ENCODE results near the gene FNDC11. TPM values are rescaled to one million over a fixed set of nuclear protein-coding genes. Genes with fewer than 3 reads are reported as not detected.

Gene FNDC11
- total and polyA plus RNA-seq, 2 donors (not counting 3 experiments of a cell fraction or from before 2014, with no cell fraction given) = 0.71 to 1.9 TPM

- Histone ChIP-seq H3K9me3 (replicated peaks; ENCODE audit: control insufficient read depth, insufficient read depth, low read length) (no peaks in the 10 kb centered on the region), H3K79me2 (ENCODE audit: control insufficient read depth, insufficient read depth, low read length) (peaks cover 5% of the 10 kb centered on the region), H3K27me3 (ENCODE audit: control insufficient read depth in 2 of 2, insufficient read depth in 2 of 2, low read length in 2 of 2) (no peaks in the 10 kb centered on the region), H2AFZ (ENCODE audit: low read depth, low read length) (no peak overlapping the region), H3K9me1 (replicated peaks; ENCODE audit: control insufficient read depth, extremely low read depth, insufficient read depth, low read length) (no peaks in the 10 kb centered on the region), H3K9ac (replicated peaks; ENCODE audit: extremely low read depth, insufficient read depth, low read length) (no peak overlapping the region), H4K20me1 (replicated peaks; ENCODE audit: control insufficient read depth, extremely low read depth, insufficient read depth, low read length) (no peaks in the 10 kb centered on the region), H3K4me1 (ENCODE audit: control insufficient read depth, extremely low read depth, insufficient read depth, low read length) (peaks cover 10% of the 10 kb centered on the region), H3K36me3 (ENCODE audit: control insufficient read depth in 2 of 2, extremely low read depth in 1 of 2, insufficient read depth in 2 of 2, low read length in 2 of 2) (no peaks in the 10 kb centered on the region), H3K4me2 (ENCODE audit: insufficient read depth, low read length) (no peak overlapping the region), H3K4me3 (replicated peaks in 1 of 3; ENCODE audit: insufficient read depth in 1 of 3, low read depth in 1 of 3, low read length in 3 of 3) (no peak overlapping the region), H3K27ac (ENCODE audit: insufficient read depth, low read depth, low read length) (no peak overlapping the region)
- no TSS peak for BruUV-seq (replicated peaks)
- POLR2A ChIA-PET = no interaction called here
- FAIRE-seq (no peak), DNase-seq (ENCODE audit: low read depth, low spot score) (no peak)
- no peak for TF ChIP-seq POLR2A (IDR thresholded peaks at IDR 0.05; ENCODE audit: low read depth, low read length)
- TF ChIP-seq FOS (IDR thresholded peaks at IDR 0.05; ENCODE audit: borderline replicate concordance, insufficient read depth, low read length) = no peak
- TF ChIP-seq CTCF (IDR thresholded peaks at IDR 0.05; ENCODE audit: extremely low read depth in 1 of 2, insufficient read depth in 1 of 2, low read depth in 1 of 2, low read length in 2 of 2) = no peak
- TF ChIP-seq POLR2AphosphoS5 (IDR thresholded peaks at IDR 0.05; ENCODE audit: insufficient read depth, low read depth, low read length) = no peak
- TF ChIP-seq MYC (IDR thresholded peaks at IDR 0.05; ENCODE audit: low read depth, low read length) = no peak
- TF ChIP-seq JUN (IDR thresholded peaks at IDR 0.05; ENCODE audit: borderline replicate concordance, insufficient read depth, insufficient read length, low read depth) = no peak
- no peak for TF ChIP-seq GATA2 (IDR thresholded peaks at IDR 0.05; ENCODE audit: insufficient read depth, insufficient read length, low read depth, low read length)
- no peak for TF ChIP-seq EZH2 (IDR thresholded peaks at IDR 0.05; ENCODE audit: borderline replicate concordance, low read depth, low read length, severe bottlenecking)
- TF ChIP-seq MAX (IDR thresholded peaks at IDR 0.05; ENCODE audit: insufficient read depth, insufficient read length) = no peak
- dilution Hi-C loops (cut with MboI; ENCODE audit: extremely low pct_ligation_motif_present, low sequenced_read_pairs) (no loop called here), intact Hi-C loops (cut with micrococcal nuclease) (no loop called here)
- CTCF ChIA-PET = interaction anchor here (0.6 kb wide), 1 partner anchor 39 kb away, joined by 3 read pairs; no protein-coding TSS in a partner anchor
These were observed 23.4 kb downstream of the FNDC11 start for GRCh38 chr20:63577317-63577894.

Data from endothelial cell of umbilical vein (primary cell).